ENCODE data around the gene VPS25.
"Not testable (repeated sequence)": the region's sequence is repeated elsewhere in the genome, so short reads cannot be mapped to it uniquely, and the experiment has no call there.

VPS25 gene

GRCh38 chr17:42773290-42774035 lies at the start of gene VPS25:
TSS of gene VPS25 (plus strand) at chr17:42773449. CDS start at chr17:42773476, 27 bp downstream.
- peak; percentile 68 for DNase-seq (ENCODE audit: low read depth)

DNA sequence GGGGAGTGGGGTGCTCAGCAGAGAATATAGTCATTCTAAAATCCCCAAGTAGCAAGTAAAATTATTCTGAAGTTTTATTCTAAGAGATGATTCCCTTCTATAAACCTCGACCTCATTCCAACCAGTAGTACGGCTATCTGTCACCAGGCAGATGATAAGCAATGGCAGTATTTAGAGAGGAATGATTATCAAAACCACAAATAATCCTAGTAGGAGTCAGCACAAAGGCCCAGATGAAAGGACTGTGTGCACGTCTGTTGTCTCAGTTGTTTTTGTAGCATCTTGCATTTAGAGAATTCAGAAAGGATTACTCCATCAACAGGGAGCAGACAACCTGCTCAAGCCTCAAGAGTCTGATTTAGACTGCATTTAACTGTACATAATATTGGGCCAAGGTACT lies 49.6 kb upstream of the VPS25 start:
- no peak for DNase-seq (ENCODE audit: low read depth)

DNA sequence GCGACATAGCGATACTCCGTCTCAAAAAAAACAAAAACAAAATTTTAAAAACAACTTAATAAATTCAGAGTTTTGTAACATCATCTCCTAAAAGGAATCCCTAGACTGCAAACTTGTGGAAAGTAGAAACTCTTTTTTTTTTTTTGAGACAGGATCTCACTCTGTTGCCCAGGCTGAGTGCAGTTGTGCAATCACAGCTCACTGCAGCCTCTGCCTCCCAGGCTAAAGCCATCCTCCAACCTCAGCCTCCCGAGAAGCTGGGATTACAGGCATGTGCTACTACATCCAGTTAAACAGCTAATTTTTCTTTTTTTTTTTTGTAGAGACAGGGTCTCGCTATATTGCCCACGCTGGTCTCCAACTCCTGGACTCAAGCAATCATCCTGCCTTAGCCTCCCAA lies 48.1 kb upstream of the VPS25 start:
- no peak for DNase-seq (ENCODE audit: low read depth)

DNA sequence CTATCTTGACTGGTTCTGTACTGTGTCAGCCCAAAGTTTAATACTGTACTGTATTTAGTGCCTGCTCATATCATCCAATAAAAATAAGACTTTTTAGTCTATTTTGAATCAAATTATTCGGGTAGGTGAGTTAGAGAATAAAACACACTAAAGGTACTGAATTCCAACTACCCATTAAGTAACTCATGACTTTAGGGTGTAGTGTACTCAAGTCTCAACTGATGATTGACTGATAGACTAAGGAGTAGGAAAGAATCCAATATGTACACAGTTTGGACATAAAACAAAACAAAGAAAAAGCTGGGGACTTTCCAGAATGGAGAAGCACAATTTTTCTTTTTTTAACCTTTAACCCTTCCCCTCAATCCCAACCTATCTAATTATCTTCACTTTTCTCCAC lies 32.5 kb upstream of the VPS25 start:
- DNase-seq (ENCODE audit: low read depth): no peak

GRCh38 chr17:42742916-42743315 lies 30.3 kb upstream of the VPS25 start:
- DNase-seq (ENCODE audit: low read depth): not testable (repeated sequence)

GRCh38 chr17:42743595-42744282 lies 29.5 kb upstream of the VPS25 start:
- no peak for DNase-seq (ENCODE audit: low read depth)

DNA sequence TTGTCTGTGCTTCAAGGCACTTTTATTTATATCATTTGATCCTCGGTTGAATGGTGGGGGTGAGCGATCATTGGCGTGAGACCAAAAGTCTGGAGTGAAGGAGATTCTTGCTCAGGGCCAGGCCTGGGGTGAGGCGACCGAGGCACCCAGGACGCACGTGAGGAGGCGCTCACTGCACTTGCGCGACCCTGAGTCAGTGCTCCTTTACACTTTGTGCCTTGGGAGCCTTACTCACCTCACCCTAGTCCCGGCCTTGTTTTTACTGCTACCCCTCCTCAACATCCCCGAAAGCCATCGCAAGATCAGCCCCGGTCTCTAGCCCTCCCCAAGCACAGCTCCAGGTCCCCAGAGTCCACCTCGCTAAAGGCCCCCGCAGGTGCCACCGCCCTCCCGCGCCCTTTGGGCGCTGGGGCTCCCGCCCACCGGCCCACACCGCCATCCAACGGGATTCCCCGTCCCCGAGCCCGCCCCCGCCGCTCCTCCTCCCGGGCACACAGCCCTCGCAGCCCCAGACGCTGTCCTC lies 28.9 kb upstream of the VPS25 start:
- peak; percentile 41 for DNase-seq (ENCODE audit: low read depth)

- DNase-seq (ENCODE audit: low read depth): peak; percentile 79
These were observed 28.2 kb upstream of the VPS25 start, which contains the start of gene EZH1 for GRCh38 chr17:42744806-42745617. TSS of gene EZH1 (minus strand) at chr17:42745040. CDS start at chr17:42728941, 16,099 bp downstream.

- DNase-seq (ENCODE audit: low read depth): no peak
These were observed 24.9 kb upstream of the VPS25 start for GRCh38 chr17:42748202-42748907.

GRCh38 chr17:42748908-42749798 lies 24.1 kb upstream of the VPS25 start:
- DNase-seq (ENCODE audit: low read depth): no peak

- DNase-seq (ENCODE audit: low read depth): no peak
These were observed 22.4 kb upstream of the VPS25 start for GRCh38 chr17:42750739-42751344.

GRCh38 chr17:42751628-42752027 lies 21.6 kb upstream of the VPS25 start:
- no peak for DNase-seq (ENCODE audit: low read depth)

DNA sequence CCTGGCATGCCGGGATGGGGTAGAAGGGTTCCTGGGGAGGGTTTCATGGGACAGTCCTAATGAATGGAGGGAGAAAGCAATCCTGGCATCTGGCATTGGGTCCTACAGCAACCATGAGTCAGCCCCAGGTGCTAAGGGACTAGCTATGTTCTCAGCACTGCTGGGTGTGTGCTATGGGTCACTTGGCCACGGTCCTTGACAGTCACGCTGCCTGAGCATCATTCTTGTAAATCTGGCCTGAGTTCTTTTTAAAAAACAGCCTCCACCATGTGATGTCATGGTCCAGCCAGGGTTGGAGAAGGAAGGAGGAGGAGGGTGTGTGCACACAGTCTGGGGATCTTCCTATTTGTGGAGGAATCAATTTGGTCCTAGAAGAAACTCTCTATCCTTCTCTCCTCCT lies 18.5 kb upstream of the VPS25 start:
- DNase-seq (ENCODE audit: low read depth): no peak

GRCh38 chr17:42759982-42760651 lies 13.1 kb upstream of the VPS25 start:
- DNase-seq (ENCODE audit: low read depth): no peak

DNA sequence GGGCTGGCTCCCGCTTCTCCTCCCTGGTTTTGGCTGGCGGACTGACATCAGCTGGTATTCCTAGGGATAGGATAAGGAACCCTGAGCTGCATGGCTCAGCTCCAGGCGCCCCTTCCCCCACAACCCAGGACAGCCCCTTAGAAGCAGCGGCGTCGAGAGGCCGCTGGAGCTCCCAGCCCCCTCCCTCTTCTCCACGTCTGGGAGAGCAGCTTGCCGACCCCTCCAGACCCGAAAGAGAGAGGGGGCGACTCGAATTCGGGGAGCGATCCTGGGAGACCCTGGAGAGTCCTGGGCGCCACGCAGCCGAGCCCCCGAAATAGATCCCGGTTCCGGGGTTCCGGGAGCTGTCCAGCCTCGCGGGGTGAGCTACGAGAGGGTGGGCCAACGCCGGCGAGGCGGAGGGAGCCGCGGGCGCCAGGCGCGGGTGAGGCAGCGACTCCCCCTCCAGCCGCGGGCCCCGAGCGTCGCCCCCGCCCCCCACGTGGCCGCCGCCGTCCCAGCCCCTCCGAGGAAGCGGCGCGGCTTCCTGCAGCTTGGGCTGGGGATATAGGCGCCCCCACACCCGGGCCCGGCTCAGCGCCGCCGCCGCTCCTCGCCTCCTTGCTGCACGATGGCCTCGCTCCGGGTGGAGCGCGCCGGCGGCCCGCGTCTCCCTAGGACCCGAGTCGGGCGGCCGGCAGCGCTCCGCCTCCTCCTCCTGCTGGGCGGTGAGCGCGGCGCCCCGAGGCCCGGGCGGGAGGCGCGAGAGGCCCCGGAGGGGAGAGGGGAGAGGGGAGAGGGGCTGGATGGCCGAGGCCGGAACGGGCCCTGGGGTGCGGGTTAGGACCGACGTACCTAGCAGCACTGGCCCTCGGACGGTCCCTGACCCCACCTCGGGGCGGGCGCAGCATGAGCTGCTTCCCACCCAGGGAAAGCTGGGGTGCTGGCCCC lies 12.3 kb upstream of the VPS25 start, which contains the start of gene RAMP2:
RAMP2 (plus strand) TSS at position 576 of the 930 bp plus-strand sequence; CDS start at position 611, 35 bp downstream.
- no peak for DNase-seq (ENCODE audit: low read depth)

DNA sequence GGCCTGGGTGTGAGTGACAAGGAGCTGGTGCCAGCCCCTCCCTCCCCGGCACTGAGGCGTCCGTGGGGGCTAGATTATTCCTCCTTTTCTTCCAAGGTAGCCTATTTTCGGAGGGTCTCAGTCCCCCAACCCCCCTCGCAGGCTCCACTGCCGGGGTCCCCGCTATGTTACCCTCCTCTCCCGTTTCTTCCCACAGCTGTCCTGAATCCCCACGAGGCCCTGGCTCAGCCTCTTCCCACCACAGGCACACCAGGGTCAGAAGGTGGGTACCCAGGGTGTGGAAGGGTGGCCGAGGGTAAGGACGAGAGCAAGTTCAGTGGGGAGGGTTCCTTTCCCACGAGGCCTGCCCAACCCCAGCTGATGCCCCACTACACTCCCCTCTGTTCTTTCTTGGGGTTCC lies 11.6 kb upstream of the VPS25 start:
- no peak for DNase-seq (ENCODE audit: low read depth)

DNA sequence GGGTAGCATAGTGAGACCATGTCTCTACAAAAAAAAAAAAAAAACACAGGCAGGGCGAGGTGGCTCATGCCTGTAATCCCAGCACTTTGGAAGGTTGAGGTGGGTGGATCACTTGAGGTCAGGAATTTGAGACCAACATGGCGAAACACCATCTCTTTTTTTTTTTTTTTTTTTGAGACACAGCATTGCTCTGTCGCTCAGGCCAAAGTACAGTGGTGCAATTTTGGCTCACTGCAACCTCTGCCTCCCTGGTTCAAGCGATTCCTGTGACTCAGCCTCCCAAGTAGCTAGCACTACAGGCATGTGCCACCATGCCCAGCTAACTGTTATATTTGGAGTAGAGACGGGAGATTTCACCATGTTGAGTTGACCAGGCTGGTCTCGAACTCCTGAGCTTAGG lies 7.1 kb upstream of the VPS25 start:
- no peak for DNase-seq (ENCODE audit: low read depth)

GRCh38 chr17:42767512-42767911 lies 5.7 kb upstream of the VPS25 start:
- DNase-seq (ENCODE audit: low read depth): no peak
